Measurements from ENCODE around the gene TACC2. TPM values are rescaled to one million over a fixed set of nuclear protein-coding genes. Genes with fewer than 3 reads are reported as not detected.

TACC2 gene
- total RNA-seq, 1 donor from 2014 or later: 22.0 TPM

DNA sequence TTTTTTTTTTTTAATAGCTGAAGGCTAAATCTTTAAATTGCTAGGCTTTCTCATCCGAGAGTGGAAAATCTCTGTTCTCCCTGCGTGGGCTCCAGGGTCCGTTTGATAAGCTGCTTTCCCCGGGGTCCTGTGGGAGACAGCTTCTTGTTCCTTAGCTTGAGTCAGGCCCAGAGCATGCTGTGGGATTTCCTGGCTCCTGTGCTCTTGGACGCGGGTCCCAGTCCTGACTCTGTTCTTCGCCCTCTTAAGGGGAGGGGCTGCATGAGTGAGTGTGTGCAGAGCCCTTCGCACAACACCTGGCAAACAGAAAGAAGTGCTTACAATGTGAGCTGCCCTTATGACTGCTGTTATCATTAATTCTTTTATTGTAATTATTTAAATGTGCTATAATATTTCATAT lies 133.5 kb downstream of the TACC2 start:
- Histone ChIP-seq H3K4me3 (ENCODE audit: insufficient read depth, low read depth, low read length) (no peak overlapping the region), H3K79me2 (ENCODE audit: insufficient read depth, low read length) (peaks cover 72% of the 10 kb centered on the region), H4K20me1 (ENCODE audit: insufficient read depth, low read length) (peaks cover 57% of the 10 kb centered on the region), H3K4me2 (ENCODE audit: low read length) (no peak overlapping the region), H3K9ac (ENCODE audit: low read length) (no peak overlapping the region), H2AFZ (ENCODE audit: low read depth, low read length) (no peak overlapping the region), H3K27ac (ENCODE audit: low read depth, low read length) (no peak overlapping the region), H3K4me1 (ENCODE audit: insufficient read depth, low read length) (peaks cover 10% of the 10 kb centered on the region), H3K9me3 (ENCODE audit: insufficient read depth, low read depth, low read length) (no peaks in the 10 kb centered on the region), H3K36me3 (ENCODE audit: insufficient read depth, low read length) (no peaks in the 10 kb centered on the region), H3K27me3 (ENCODE audit: insufficient read depth, low read length) (no peaks in the 10 kb centered on the region)
- FAIRE-seq (no peak), DNase-seq (ENCODE audit: low read depth) (peak; percentile 43)
- peaks cover 15% of the 10 kb centered on the region for H3K4me1 Mint-ChIP-seq (ENCODE audit: low read depth, unreplicated experiment)
- H3K27me3 Mint-ChIP-seq (ENCODE audit: low read depth, unreplicated experiment): no peaks in the 10 kb centered on the region
- peaks cover 4% of the 10 kb centered on the region for H3K36me3 Mint-ChIP-seq (ENCODE audit: low read depth, unreplicated experiment)
- no peak overlapping the region for H3K27ac Mint-ChIP-seq (ENCODE audit: unreplicated experiment)
- H3K4me3 Mint-ChIP-seq (ENCODE audit: unreplicated experiment): no peak overlapping the region
- TF ChIP-seq EZH2 (IDR thresholded peaks at IDR 0.05; ENCODE audit: insufficient read depth, low read length): no peak
- TF ChIP-seq, protein P1, sequence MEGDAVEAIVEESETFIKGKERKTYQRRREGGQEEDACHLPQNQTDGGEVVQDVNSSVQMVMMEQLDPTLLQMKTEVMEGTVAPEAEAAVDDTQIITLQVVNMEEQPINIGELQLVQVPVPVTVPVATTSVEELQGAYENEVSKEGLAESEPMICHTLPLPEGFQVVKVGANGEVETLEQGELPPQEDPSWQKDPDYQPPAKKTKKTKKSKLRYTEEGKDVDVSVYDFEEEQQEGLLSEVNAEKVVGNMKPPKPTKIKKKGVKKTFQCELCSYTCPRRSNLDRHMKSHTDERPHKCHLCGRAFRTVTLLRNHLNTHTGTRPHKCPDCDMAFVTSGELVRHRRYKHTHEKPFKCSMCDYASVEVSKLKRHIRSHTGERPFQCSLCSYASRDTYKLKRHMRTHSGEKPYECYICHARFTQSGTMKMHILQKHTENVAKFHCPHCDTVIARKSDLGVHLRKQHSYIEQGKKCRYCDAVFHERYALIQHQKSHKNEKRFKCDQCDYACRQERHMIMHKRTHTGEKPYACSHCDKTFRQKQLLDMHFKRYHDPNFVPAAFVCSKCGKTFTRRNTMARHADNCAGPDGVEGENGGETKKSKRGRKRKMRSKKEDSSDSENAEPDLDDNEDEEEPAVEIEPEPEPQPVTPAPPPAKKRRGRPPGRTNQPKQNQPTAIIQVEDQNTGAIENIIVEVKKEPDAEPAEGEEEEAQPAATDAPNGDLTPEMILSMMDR (IDR thresholded peaks at IDR 0.05; ENCODE audit: insufficient read depth, low read depth, low read length): no peak
- H3K9me3 Mint-ChIP-seq (ENCODE audit: unreplicated experiment): no peaks in the 10 kb centered on the region

DNA sequence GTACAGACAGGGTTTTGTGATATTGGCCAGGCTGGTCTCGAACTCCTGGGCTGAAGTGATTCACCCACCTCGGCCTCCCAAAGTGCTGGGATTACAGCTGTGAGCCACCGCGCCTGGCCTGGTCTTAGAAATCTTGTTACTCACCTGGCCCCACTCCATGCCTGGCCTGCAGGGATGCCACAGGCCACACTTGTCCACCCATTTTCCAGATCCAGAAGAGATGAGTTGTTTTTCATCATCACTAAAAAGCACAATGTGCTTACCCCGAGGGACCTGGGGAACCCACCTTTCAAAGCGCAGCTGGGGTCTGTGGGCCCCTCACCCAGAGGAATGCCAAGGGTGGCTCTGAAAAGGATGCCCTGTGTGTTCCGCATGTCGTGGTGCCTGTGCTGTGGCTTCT lies 134.2 kb downstream of the TACC2 start:
- Mint-ChIP-seq H3K27ac (ENCODE audit: unreplicated experiment) (no peak overlapping the region), H3K27me3 (ENCODE audit: low read depth, unreplicated experiment) (no peaks in the 10 kb centered on the region), H3K4me1 (ENCODE audit: low read depth, unreplicated experiment) (peaks cover 19% of the 10 kb centered on the region), H3K36me3 (ENCODE audit: low read depth, unreplicated experiment) (peaks cover 2% of the 10 kb centered on the region), H3K9me3 (ENCODE audit: unreplicated experiment) (no peaks in the 10 kb centered on the region), H3K4me3 (ENCODE audit: unreplicated experiment) (no peak overlapping the region)
- no peak overlapping the region for H3K4me2 ChIP-seq (ENCODE audit: low read length)
- TF ChIP-seq EZH2 (IDR thresholded peaks at IDR 0.05; ENCODE audit: insufficient read depth, low read length): no peak
- TF ChIP-seq, protein P1 (IDR thresholded peaks at IDR 0.05; ENCODE audit: insufficient read depth, low read depth, low read length): no peak
- no peak for DNase-seq (ENCODE audit: low read depth)
- no peak overlapping the region for H2AFZ ChIP-seq (ENCODE audit: low read depth, low read length)
- no peak overlapping the region for H3K27ac ChIP-seq (ENCODE audit: low read depth, low read length)
- H4K20me1 ChIP-seq (ENCODE audit: insufficient read depth, low read length): peaks cover 57% of the 10 kb centered on the region
- no peaks in the 10 kb centered on the region for H3K36me3 ChIP-seq (ENCODE audit: insufficient read depth, low read length)
- H3K27me3 ChIP-seq (ENCODE audit: insufficient read depth, low read length): no peaks in the 10 kb centered on the region
- H3K9ac ChIP-seq (ENCODE audit: low read length): no peak overlapping the region
- no peak for FAIRE-seq
- no peak overlapping the region for H3K4me3 ChIP-seq (ENCODE audit: insufficient read depth, low read depth, low read length)
- peaks cover 66% of the 10 kb centered on the region for H3K79me2 ChIP-seq (ENCODE audit: insufficient read depth, low read length)
- peaks cover 17% of the 10 kb centered on the region for H3K4me1 ChIP-seq (ENCODE audit: insufficient read depth, low read length)
- no peaks in the 10 kb centered on the region for H3K9me3 ChIP-seq (ENCODE audit: insufficient read depth, low read depth, low read length)

DNA sequence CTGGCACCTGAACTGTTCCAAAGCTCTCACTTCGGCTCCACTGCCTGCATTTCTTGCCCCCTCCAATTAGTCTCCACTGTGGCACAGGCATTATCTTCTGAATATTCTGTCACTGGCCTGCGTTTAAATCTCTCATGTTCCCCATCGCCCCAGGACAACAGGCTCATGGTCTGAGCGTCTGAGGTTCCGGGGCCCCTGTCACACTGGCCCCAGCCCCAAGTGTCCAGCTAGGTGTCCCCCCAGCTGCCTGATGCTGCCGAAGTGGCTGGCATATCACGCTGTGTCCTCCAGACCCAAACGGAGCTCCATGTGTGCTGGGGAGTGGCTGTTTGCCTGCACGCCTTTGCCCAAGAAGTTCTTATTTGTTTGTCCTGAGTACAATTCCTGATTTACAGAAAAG lies 135.4 kb downstream of the TACC2 start:
- H3K79me2 ChIP-seq (ENCODE audit: insufficient read depth, low read length): peaks cover 58% of the 10 kb centered on the region
- no peak overlapping the region for H3K4me3 ChIP-seq (ENCODE audit: insufficient read depth, low read depth, low read length)
- no peaks in the 10 kb centered on the region for H3K27me3 ChIP-seq (ENCODE audit: insufficient read depth, low read length)
- no peak overlapping the region for H3K27ac ChIP-seq (ENCODE audit: low read depth, low read length)
- no peak overlapping the region for H3K9ac ChIP-seq (ENCODE audit: low read length)
- no peak overlapping the region for H2AFZ ChIP-seq (ENCODE audit: low read depth, low read length)
- peaks cover 25% of the 10 kb centered on the region for H3K4me1 Mint-ChIP-seq (ENCODE audit: low read depth, unreplicated experiment)
- TF ChIP-seq, protein P1 (IDR thresholded peaks at IDR 0.05; ENCODE audit: insufficient read depth, low read depth, low read length): no peak
- TF ChIP-seq EZH2 (IDR thresholded peaks at IDR 0.05; ENCODE audit: insufficient read depth, low read length): no peak
- H4K20me1 ChIP-seq (ENCODE audit: insufficient read depth, low read length): peaks cover 48% of the 10 kb centered on the region
- H3K4me3 Mint-ChIP-seq (ENCODE audit: unreplicated experiment): no peak overlapping the region
- FAIRE-seq (no peak), DNase-seq (ENCODE audit: low read depth) (no peak)
- no peaks in the 10 kb centered on the region for H3K9me3 Mint-ChIP-seq (ENCODE audit: unreplicated experiment)
- H3K27ac Mint-ChIP-seq (ENCODE audit: unreplicated experiment): no peak overlapping the region
- H3K36me3 ChIP-seq (ENCODE audit: insufficient read depth, low read length): no peaks in the 10 kb centered on the region
- H3K9me3 ChIP-seq (ENCODE audit: insufficient read depth, low read depth, low read length): no peaks in the 10 kb centered on the region
- no peak overlapping the region for H3K4me2 ChIP-seq (ENCODE audit: low read length)
- H3K4me1 ChIP-seq (ENCODE audit: insufficient read depth, low read length): peaks cover 20% of the 10 kb centered on the region
- H3K36me3 Mint-ChIP-seq (ENCODE audit: low read depth, unreplicated experiment): peaks cover 2% of the 10 kb centered on the region
- no peaks in the 10 kb centered on the region for H3K27me3 Mint-ChIP-seq (ENCODE audit: low read depth, unreplicated experiment)

Measured in astrocyte (in vitro differentiated cells and primary cell).